Activated CD4-positive, alpha-beta T cell treated with anti-CD3 and anti-CD28 coated beads, Interleukin-2, Interleukin-4, amounts not matched to agents 100 ng/mL and 50 ng/mL, durations not matched to agents 16 hours and 8 hours (primary cell): ENCODE results near the gene APOBEC3B.
"Not testable (repeated sequence)": the region's sequence is repeated elsewhere in the genome, so short reads cannot be mapped to it uniquely, and the experiment has no call there.

Experiments
- DNase-seq: peaks from one replicate; pipeline ENCODE4 v3.0.0-alpha.2; 2020; ENCODE audit warnings: low spot score

APOBEC3B gene

DNA sequence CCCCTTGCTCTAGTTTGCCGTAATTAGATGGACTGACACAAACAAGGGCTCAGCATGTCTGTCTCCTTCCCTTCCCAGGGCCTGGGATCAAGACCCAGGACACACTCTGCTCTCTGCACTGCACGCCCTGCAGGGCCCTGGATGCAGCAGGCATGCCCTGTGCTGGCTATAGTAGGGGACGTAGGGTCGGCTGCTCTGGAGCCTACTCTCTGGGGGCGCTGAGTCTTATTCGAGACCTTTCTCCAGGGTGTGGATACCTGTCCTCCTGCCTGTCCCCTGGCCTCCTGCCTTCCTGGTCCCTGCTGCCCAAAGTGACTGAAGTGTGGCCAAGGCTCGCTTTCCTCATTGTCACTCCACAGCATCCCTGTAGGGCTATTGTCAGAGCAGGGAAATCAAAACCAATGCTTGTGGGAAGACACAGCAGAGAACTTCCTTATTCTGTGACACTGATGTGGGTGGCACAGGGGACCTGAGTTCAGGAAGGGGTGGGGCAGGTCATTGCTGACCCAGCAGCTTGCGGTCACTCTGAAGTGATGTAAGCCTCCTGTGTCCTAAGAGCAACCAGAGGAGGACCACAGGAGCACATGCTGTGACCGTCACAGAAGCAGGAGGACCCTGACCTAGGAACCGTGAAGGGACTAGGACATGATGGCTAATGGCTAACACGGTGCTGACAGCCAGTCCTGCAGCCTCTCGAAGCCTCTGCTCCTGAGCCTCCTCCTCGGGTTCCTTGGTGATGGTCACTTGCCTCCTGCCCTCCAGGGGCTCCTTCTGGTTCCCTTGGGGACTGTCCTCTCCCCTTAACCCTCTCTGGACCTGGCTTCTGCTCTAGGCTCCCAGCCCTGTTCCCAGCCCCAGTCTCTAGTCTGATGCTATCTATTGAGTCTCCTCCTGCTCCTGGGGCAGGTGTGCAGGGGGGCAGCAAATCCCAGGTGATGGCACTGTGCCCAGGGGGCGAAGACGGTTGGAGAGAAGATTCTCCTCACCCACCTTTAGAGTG, 14.4 kb upstream of the APOBEC3B start:
- no peak for DNase-seq

DNA sequence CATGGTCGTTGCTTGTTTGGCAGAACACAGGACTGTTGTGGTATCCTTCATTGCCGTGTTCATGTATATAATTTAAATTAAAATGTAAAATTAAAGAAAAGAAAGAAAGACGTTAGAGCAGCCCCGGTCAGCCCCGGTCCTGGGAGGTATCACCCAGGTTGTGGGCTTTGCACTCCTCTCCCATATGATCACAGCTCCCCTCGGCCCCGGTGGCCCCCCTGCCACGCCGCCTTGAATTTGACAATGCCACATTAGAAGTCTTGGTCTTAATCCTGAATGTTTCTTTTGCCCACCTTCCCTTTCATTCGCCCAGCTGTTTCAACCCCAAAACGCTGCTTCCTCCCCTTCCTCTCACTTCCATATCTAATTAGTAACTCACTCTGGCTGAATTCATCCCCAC, 13.3 kb upstream of the APOBEC3B start:
- DNase-seq, result no peak

DNA sequence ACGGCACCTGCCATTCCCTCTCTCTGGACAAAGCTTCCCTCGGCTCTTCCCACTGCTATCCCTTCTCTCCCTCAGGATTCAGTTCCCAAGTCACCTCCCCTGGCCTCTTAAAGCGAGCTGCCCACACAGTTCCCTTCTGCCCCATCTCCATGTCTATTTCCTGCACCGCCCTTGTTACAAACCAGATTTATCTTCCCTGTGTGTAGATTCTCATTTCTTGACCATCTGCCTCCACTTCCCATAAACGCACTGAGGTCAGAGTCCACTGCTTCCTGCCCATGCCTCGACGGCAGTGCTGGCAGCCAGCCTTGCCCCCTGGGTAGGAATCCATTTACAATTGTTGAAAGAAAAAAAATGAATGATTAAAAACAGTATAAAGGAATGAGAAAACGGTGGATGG, 11.6 kb upstream of the APOBEC3B start:
- no peak for DNase-seq

DNA sequence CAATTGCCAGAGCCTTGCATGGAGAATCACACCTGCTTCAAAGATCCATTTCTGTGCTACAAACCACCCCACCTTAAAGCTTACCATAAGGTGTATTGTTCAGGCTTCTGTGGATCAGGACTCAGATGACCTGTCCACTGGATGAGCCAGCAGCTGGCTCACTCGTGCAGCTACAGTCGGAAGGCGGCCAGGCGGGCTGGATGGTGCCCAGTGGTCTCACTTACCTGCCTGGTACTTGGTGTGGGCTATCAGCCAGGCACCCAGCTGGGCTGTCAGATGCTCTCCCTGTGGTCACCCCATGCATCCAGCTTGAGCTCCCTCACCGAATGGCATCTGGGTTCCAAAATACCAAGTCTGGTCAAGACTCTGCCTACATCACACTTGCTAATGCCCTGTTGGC, 10.9 kb upstream of the APOBEC3B start:
- no peak for DNase-seq

DNA sequence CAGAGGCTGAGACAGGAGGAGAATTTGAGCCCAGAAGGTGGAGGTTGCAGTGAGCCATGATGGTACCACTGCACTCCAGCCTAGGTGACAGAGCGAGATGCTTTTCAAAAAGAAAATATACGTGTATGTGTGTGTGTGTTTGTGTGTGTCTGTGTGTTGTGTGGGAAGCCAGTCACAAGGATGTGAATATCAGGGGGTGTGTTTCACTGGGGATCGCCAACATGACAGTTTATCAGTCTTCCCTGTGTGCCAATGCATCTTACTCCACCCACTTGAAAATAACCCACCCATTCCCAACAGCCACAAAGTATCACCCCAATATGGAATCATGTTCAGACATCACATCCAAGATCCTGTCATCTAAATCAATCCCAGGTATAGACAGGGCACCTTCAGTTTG, 10.4 kb upstream of the APOBEC3B start:
- DNase-seq, result no peak

DNA sequence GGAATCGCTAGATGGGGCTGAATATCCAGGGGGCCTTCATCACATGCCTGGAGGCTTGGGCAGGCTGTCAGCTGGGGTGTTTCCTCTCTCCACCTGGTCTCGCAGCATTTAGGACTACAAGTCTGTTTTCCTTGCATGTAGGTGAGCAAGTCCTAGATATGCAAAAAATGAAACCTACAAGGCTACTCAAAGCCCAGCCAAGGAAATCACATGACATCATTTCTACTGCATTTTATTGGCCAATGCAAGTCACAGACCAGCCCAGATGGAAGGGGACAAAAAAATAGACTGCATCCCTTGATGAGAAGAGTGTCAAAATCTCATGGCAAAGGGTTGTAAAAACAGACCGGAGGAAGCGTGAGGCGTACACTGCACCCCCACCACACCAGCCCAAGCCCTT, 9.6 kb upstream of the APOBEC3B start:
- DNase-seq, result no peak

DNA sequence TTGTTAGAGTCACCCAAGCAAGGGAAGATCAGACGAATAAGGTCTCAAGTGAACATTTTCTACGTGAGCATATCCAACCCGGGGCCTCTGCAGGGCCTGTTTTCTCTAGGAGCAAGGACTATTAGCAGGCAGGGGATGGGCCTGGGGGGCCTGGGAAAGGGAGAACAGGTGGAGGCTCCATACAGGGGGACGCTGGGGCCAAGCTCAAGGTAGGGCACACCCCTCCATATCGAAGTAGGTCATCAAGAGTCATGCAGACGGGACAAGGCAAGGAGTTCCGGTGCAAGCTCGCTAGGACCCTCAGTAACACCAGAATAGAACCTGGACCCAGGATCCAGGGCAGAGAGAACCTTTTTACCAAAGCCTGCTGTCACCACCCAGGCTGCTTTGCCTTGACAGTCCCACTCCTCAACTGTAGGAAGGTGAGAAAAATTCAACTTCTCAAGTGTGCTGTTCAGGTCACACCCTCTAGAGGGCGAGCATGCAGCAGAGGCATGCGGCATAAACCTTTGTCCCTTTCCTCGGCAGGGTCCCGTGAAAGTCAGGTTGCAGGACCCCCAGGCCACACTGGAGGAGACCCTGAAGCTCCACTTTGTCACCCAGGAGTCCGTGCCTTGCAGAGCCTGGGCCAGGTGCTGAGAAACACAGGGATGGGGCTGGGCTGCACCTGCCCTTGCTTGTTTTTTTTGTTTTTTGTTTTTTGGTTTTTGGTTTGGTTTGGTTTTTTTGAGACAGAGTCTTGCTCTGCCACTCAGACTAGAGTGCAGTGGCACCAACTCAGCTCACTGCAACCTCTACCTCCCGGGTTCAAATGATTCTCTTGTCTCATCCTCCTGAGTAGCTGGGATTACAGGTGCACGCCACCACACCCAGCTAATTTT, 8.6 kb upstream of the APOBEC3B start:
- DNase-seq, result peak; percentile 36

DNA sequence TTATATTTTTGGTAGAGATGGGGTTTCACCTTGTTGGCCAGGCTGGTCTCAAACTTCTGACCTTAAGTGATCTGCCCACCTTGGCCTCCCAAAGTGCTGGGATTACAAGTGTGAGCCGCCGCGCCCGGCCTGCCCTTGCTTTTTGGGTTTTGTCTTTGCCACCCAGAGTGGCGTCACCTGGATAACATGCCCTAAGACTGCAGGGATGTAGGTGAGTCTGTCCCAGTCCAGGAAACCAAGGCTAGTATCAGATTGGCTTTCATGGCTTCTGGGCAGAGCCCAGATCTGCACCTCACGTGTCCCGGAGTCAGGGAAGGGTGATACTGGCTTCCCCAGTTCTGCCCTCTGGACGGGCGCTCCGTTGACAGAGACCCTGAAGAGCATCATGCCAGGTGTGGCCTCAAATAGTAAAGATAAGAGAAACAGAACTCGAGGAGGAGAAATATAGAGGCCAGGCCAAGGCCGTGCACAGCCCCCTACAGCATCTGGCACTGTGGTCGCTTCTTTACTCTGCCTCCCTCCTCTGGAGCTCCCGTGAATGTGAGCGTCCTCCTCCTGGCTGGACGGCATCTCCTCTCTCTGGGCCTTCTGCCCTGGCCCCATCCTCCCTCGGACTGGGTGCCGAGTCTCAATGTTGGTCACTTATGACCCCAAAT, 7.8 kb upstream of the APOBEC3B start:
- no peak for DNase-seq

DNA sequence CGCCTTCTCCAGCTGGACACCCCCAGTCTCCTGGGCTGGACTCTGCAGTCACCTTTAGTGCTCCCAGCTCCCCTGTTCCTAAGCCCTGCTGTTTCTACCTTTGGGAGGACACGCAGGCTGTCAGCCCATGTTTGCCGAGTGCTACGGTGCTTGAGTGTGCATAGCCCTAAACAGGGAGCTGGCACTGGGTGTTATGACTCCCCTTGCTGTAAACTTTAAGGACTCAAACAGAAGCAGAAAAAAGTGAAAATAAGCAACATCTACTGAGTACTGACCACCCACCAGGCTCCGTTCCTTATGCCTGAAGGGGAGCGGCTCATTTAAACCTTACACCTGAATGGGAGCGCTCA, 7.3 kb upstream of the APOBEC3B start:
- no peak for DNase-seq

DNA sequence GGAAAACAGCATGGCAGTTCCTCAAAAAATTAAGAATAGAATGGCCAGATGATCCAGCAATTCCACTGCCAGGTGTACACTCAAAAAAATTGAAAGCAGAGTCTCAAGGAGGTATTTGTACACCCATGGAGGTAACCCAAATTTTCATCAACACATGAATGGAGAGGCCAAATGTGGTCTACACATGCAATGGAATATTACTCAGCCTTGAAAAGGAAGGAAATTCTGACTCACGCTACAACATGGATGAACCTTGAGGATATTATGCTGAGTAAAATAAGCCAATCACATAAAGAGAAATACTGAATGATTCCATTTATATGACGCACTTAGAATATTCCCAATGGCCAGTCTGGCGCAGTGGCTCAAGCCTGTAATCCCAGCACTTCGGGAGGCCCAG, 4.9 kb upstream of the APOBEC3B start:
- not testable (repeated sequence) for DNase-seq

DNA sequence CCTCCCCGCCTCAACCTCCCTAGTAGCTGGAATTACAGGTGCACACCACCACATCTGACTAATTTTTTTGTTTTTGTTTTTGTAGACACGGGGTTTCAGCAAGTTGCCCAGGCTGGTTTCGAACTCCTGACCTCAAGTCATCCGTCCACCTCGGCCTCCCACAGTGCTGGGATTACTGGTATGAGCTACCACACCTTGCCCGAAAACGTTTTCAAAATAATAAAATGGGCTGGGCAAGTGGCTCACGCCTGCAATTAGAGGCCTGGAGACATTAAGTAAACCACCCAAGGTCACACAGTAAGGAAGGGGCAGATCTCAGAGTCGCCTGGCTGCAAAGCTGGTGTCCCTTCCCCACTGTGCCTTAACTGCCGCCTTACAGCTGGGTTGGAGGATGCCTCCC, 1.6 kb upstream of the APOBEC3B start:
- DNase-seq, result not testable (repeated sequence)

DNA sequence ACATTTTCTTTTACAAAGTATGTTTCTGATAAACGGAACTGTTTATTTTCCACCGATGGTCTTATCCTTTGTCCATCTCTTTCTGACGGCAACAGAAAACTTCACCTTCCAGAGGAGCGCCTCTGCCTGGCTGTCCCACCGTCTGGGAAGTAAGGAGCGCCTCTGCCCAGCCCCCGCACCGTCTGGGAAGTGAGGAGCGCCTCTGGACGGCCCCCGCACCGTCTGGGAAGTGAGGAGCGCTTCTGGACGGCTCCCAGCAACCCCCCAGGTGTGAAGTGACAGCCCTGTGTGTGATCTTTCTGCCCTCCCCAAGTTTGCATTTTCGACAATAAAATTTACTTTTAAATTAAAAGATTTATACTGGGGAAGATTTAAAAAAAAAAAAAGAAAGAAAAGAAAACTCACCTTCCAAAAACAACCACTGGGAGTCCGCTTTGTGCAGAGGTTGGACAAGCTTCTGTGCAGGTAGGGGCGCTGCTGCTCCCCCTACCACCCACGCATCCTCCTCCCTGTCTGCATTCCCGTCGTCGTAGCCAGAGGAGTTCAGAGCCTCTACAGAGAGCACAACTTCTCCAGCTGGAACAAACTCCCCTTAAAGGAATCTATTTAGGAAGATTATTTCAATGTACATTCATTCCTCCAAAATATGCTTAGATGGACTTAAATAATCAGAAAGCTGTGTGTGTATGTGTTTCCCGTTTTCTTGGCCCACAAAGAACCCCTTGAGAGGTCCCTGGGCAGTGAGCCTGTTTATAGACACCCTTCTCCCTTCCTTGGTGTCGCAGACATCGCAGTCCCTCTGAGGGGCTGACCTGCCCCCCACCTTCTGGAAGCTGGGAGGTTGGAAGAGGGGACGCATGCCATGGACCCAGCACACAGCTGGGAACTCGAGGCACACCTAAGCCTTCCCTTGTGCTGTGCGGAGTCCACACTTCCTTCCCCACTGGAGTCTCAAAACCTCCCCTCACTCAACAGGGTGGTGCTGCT, 849 bp upstream of the APOBEC3B start:
- DNase-seq, result no peak

DNA sequence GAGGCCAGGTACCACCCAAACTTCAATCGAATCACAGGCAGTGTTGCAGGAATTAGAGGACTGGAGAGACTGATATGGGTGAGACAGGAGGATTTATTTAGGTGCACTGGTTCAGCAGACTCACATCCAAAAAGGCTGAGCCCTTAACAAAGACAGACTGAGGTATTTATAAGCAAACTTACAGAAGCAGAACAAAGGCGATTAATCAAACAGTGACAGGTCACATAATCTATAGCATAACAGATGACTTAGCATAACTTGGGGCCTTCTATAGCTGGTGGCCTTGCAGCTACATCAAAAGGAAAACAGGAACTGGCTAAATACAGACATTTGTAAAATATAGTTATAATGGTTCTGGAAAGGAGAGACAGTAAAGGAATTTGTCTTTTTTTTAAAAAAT, 2.1 kb downstream of the APOBEC3B start:
- no peak for DNase-seq

DNA sequence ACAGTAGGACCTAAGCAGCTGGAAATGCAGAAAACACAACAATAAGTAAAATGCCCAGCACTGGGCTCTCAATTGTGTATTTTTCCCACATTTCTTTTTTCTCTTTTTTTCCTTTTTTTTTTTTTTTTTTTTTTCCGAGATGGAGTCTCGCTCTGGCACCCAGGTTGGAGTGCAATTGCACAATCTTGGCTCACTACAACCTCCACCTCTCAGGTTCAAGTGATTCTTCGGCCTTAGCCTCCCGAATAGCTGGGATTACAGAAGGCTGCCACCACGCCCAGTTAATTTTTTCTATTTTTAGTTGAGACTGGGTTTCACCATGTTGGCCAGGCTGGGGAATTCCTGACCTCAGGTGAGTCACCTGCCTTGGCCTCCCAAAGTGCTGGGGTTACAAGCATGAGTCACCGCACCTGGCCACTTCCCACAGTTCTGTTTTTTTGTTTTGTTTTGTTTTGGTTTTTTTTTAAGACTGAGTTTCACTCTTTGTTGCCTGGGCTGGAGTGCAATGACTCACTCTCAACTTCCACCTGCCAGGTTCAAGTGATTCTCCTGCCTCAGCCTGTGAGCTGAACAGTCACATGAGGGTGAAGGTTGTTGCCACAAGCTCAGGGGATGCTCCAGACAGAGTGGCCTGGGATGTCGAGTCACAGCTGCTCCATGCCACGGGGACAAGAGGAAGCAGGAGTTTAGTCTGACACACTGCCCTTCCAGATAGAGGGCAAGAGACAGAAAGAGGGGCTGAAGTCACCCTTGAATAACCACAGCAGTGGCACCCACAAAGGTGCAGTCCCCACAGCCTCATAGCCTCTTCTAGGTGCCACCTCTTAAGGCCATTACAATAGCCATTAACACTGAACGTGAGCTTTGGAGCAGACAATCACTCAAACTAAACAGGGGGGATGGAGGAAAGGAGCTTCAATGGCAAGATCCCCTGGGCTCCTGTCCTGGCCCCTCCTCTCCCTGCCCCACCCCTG, 2.9 kb downstream of the APOBEC3B start:
- DNase-seq, result peak; percentile 76

DNA sequence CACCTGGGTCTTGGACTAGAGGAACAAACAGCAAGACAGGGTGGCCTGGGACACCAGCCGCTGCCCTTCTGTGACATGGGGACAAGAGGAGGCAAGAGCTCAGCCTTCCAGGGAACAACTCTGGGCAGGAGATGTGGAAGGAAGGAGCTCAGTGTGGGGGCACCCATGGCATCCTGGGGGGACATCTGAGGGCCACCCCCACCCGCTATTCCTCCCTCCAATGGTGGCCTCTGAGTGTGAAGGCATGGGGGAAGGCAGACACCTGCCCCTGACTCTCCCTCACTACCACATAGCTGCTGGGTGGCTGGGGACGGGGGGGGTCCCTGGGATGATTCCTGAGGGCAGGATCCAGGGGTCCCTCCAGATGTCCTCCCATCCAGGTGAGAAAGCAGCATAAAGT, 4.5 kb downstream of the APOBEC3B start:
- DNase-seq, result no peak

DNA sequence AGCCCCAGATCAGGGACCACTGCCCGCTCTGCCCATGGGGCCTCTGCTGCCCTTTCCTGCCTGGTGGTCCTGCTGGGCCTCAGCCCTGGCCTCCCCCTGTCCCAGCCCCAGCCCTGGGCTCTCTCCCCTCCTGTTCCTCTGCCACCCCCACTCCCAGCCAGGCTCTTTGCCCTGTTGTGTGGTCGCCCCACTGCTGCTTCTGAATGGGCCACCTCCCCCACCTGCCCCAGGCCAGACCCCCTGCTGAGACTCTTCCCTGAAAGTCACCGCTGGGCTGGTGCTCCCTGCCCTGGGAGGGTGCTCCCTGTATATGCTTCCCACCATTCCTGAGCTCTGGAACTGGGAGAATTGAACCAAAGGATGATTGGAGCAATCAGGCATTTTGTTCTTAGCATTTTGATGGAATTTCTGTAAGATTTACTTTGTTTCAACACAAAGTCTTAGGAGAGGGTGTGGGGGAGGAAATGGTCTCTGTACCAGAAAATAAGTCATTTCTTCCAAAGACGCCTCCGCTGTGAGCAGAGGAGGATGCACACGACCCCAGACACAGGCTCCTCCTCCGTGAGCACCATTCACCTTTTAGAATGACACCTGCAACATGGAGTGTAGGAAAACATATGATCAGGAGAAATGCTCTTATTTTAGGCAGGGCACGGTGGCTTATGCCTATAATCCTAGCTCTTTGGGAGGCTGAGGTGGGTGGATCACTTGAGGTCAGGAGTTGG, 5.2 kb downstream of the APOBEC3B start:
- no peak for DNase-seq

DNA sequence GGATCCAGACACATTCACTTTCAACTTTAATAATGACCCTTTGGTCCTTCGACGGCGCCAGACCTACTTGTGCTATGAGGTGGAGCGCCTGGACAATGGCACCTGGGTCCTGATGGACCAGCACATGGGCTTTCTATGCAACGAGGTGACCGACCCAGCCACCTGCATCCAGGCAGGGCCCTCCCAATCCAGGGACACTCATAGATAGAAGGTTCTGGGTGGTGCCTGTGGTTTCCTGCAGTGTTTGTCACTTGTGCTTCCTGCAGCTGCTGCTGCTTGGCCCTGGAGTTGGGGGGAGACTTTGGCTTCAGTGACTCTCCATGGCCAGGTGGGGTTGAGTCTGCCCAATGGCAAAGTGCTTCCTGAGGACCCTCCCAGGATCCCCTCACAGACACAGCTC, 7.3 kb downstream of the APOBEC3B start:
- no peak for DNase-seq

DNA sequence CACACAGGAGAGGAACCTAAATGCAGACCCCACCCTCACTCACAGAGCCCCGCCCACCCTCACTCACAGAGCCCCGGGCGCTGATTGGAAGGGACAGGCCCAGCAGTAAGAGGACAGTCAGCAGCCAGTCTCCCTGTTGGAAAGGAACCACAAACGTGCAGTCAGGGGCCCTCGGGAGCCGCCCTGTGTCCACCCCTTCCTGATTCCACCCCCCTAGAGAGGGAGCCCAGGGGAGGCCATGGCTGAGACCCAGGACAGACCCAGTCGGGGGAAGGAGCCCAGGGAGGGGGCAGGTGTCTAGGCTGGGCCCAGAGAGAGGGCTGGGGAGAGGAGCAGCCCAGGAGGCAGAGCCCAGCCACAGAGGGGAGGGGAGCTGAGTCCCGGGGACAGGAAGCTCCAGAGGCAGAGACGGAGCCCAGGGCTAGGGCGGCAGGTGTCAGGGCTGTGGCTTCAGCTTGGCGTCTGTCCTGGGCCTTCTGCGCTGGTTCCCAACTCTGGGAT, 10.8 kb downstream of the APOBEC3B start:
- DNase-seq, result not testable (repeated sequence)

DNA sequence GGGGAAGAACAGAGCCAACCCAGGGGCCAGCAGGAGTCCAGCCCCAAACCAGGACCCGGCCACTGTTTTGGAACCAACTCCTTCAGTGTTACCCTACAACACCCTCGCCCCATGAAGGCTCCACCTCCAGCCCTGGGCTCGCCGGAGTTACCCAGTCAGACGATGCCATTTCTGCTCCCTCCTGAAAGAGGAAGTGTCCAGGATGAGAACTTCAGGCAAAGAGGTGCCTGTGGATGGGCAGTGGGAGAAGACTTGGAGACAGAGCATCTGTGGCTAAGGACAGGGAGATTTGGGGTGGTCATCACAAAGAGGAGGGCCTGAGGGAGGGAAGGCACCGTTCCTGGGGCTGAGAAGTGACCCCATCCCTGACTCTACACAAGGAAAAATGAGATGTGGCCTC, 14.0 kb downstream of the APOBEC3B start:
- DNase-seq, result no peak
